ENCODE measurements around the gene UFD1. TPM values are rescaled to one million over a fixed set of nuclear protein-coding genes. Genes with fewer than 3 reads are reported as not detected.

UFD1 gene
- total and polyA plus RNA-seq, 4 donors = 23.1 to 111 (median 70.0) TPM

- H3K4me3 ChIP-seq = no peak overlapping the region
- H3K9me3 ChIP-seq (ENCODE audit: control insufficient read depth in 4 of 4, insufficient read depth in 3 of 4, low read length in 3 of 4) = no peaks in the 10 kb centered on the region
- 71 to 93% methylated on average over 4 of the region's 4 CpGs for WGBS, 2 donors
- peaks cover 22 to 45% (median 34%) of the 10 kb centered on the region in 4 donors for H3K36me3 ChIP-seq (ENCODE audit: control insufficient read depth in 4 of 4, insufficient read depth in 4 of 4, low read length in 4 of 4)
- no peaks in the 10 kb centered on the region for H3K27me3 ChIP-seq (ENCODE audit: control insufficient read depth in 3 of 3, insufficient read depth in 3 of 3, low read length in 2 of 3)
- no peak for TF ChIP-seq CTCF (IDR thresholded peaks at IDR 0.05; ENCODE audit: control extremely low read depth, extremely low read depth)
- H3K4me1 ChIP-seq (ENCODE audit: control insufficient read depth in 5 of 5, insufficient read depth in 5 of 5, low read length in 5 of 5) = no peaks in the 10 kb centered on the region
- DNase-seq (no peak), ATAC-seq (ENCODE audit: insufficient read depth, low FRiP score) (no peak)
- no peak overlapping the region for H3K27ac ChIP-seq (ENCODE audit: low read depth in 1 of 2, low read length in 1 of 2)
- no peak overlapping the region for H3K9ac ChIP-seq (ENCODE audit: insufficient read depth in 1 of 2, low read length in 2 of 2)
Observed at GRCh38 chr22:19455585-19456370, 23.2 kb downstream of the UFD1 start.

GRCh38 chr22:19455033-19455432 lies 24.0 kb downstream of the UFD1 start:
- Histone ChIP-seq H3K9ac (ENCODE audit: insufficient read depth in 1 of 2, low read length in 2 of 2) (no peak overlapping the region), H3K9me3 (ENCODE audit: control insufficient read depth in 4 of 4, insufficient read depth in 3 of 4, low read length in 3 of 4) (no peaks in the 10 kb centered on the region), H3K4me3 (no peak overlapping the region), H3K27ac (ENCODE audit: low read depth in 1 of 2, low read length in 1 of 2) (no peak overlapping the region), H3K4me1 (ENCODE audit: control insufficient read depth in 5 of 5, insufficient read depth in 5 of 5, low read length in 5 of 5) (no peaks in the 10 kb centered on the region), H3K27me3 (ENCODE audit: control insufficient read depth in 3 of 3, insufficient read depth in 3 of 3, low read length in 2 of 3) (no peaks in the 10 kb centered on the region), H3K36me3 (ENCODE audit: control insufficient read depth in 4 of 4, insufficient read depth in 4 of 4, low read length in 4 of 4) (peaks cover 22 to 46% (median 34%) of the 10 kb centered on the region in 4 donors)
- no peak for DNase-seq
- WGBS, 2 donors = 98% methylated on average over 2 of the region's 2 CpGs
- no peak for ATAC-seq (ENCODE audit: insufficient read depth, low FRiP score)
- TF ChIP-seq CTCF (IDR thresholded peaks at IDR 0.05; ENCODE audit: control extremely low read depth, extremely low read depth) = no peak

GRCh38 chr22:19454156-19454555 lies 24.8 kb downstream of the UFD1 start:
- Histone ChIP-seq H3K9ac (ENCODE audit: insufficient read depth in 1 of 2, low read length in 2 of 2) (no peak overlapping the region), H3K27me3 (ENCODE audit: control insufficient read depth in 3 of 3, insufficient read depth in 3 of 3, low read length in 2 of 3) (no peaks in the 10 kb centered on the region), H3K27ac (ENCODE audit: low read depth in 1 of 2, low read length in 1 of 2) (no peak overlapping the region), H3K36me3 (ENCODE audit: control insufficient read depth in 4 of 4, insufficient read depth in 4 of 4, low read length in 4 of 4) (peaks cover 22 to 44% (median 34%) of the 10 kb centered on the region in 4 donors), H3K4me1 (ENCODE audit: control insufficient read depth in 5 of 5, insufficient read depth in 5 of 5, low read length in 5 of 5) (peaks cover 0 to under 1% (median 0%) of the 10 kb centered on the region in 5 donors), H3K9me3 (ENCODE audit: control insufficient read depth in 4 of 4, insufficient read depth in 3 of 4, low read length in 3 of 4) (no peaks in the 10 kb centered on the region), H3K4me3 (no peak overlapping the region)
- DNase-seq (no peak), ATAC-seq (ENCODE audit: insufficient read depth, low FRiP score) (no peak)
- TF ChIP-seq CTCF (IDR thresholded peaks at IDR 0.05; ENCODE audit: control extremely low read depth, extremely low read depth) = no peak
- WGBS, 2 donors = 85 to 92% methylated on average over 6 of the region's 6 CpGs
